Dendritic cell treated with granulocyte-macrophage colony-stimulating factor and Interleukin-4, amounts not matched to agents 40 ng/mL and 50 ng/mL, for 4 days (primary cell): ENCODE results near the gene ALKBH6.

Source experiments
- H3K27ac Mint-ChIP-seq: one replicate; pipeline ENCODE4 v1.8.0; 2022; ENCODE audit warnings: mild to moderate bottlenecking, mixed read lengths
- H3K27me3 Mint-ChIP-seq: one replicate; pipeline ENCODE4 v1.8.0; 2022; ENCODE audit warnings: mild to moderate bottlenecking, mixed read lengths
- H3K36me3 Mint-ChIP-seq: one replicate; pipeline ENCODE4 v1.8.0; 2022; ENCODE audit warnings: low read depth, mixed read lengths
- H3K4me1 Mint-ChIP-seq: one replicate; pipeline ENCODE4 v1.8.0; 2022; ENCODE audit warnings: low read depth, mixed read lengths
- H3K4me3 Mint-ChIP-seq: one replicate; pipeline ENCODE4 v1.8.0; 2022; ENCODE audit warnings: mild to moderate bottlenecking, moderate library complexity, mixed read lengths
- H3K9me3 Mint-ChIP-seq: one replicate; pipeline ENCODE4 v1.8.0; 2022; ENCODE audit warnings: mixed read lengths
- intact Hi-C: fragments of 100-400 bp; cut with micrococcal nuclease; formaldehyde crosslinking; loops from one replicate; pipeline ENCODE4 v1.15.0; 2022

ALKBH6 gene

GRCh38 chr19:36014012-36014924, at the start of gene ALKBH6:
Gene ALKBH6 (minus strand): TSS chr19:36014213. CDS start chr19:36013397, 816 bp downstream.
- Mint-ChIP-seq H3K27ac (peak within 1 kb of the TSS; percentile 98), H3K9me3 (no peaks in the 10 kb centered on the region), H3K4me1 (peaks cover 45% of the 10 kb centered on the region), H3K27me3 (peaks cover 12% of the 10 kb centered on the region), H3K36me3 (peaks cover 24% of the 10 kb centered on the region), H3K4me3 (peak within 1 kb of the TSS; percentile 97)
- intact Hi-C loops: loop anchor here (2.0 kb wide), 1 partner anchor 41 kb away; the partner anchor contains the start of genes THAP8 and WDR62

GRCh38 chr19:36061367-36061766, 47.4 kb upstream of the ALKBH6 start:
- no peaks in the 10 kb centered on the region for H3K27me3 Mint-ChIP-seq
- H3K36me3 Mint-ChIP-seq: no peaks in the 10 kb centered on the region
- no peak overlapping the region for H3K27ac Mint-ChIP-seq
- H3K4me1 Mint-ChIP-seq: peaks cover 17% of the 10 kb centered on the region
- H3K4me3 Mint-ChIP-seq: no peak overlapping the region
- H3K9me3 Mint-ChIP-seq: no peaks in the 10 kb centered on the region
- intact Hi-C loops: loop anchor here (2.0 kb wide), 1 partner anchor 109 kb away; no protein-coding TSS in a partner anchor

GRCh38 chr19:36060430-36060829, 46.4 kb upstream of the ALKBH6 start:
- Mint-ChIP-seq H3K4me1 (peaks cover 25% of the 10 kb centered on the region), H3K9me3 (no peaks in the 10 kb centered on the region), H3K27ac (no peak overlapping the region), H3K4me3 (no peak overlapping the region), H3K36me3 (no peaks in the 10 kb centered on the region), H3K27me3 (no peaks in the 10 kb centered on the region)
- intact Hi-C loops: loop anchor here (2.0 kb wide), 1 partner anchor 110 kb away; no protein-coding TSS in a partner anchor

- intact Hi-C loops: no loop called here
- Mint-ChIP-seq H3K4me1 (peaks cover 20% of the 10 kb centered on the region), H3K36me3 (no peaks in the 10 kb centered on the region), H3K4me3 (no peak overlapping the region), H3K9me3 (no peaks in the 10 kb centered on the region), H3K27ac (no peak overlapping the region), H3K27me3 (no peaks in the 10 kb centered on the region)
These were observed 45.3 kb upstream of the ALKBH6 start for GRCh38 chr19:36059180-36059910.

- Mint-ChIP-seq H3K27me3 (no peaks in the 10 kb centered on the region), H3K9me3 (no peaks in the 10 kb centered on the region), H3K4me1 (peaks cover 24% of the 10 kb centered on the region), H3K36me3 (peaks cover 7% of the 10 kb centered on the region), H3K27ac (no peak overlapping the region), H3K4me3 (no peak overlapping the region)
- intact Hi-C loops: no loop called here
These were observed 44.6 kb upstream of the ALKBH6 start for GRCh38 chr19:36058481-36059179.

GRCh38 chr19:36054733-36055686, 41.0 kb upstream of the ALKBH6 start, which contains the start of gene WDR62:
Gene WDR62 (plus strand): TSS chr19:36054897. CDS start chr19:36054972, 75 bp downstream.
- Mint-ChIP-seq H3K36me3 (peaks cover 21% of the 10 kb centered on the region), H3K4me1 (peaks cover 43% of the 10 kb centered on the region), H3K9me3 (no peaks in the 10 kb centered on the region), H3K4me3 (peak within 1 kb of the TSS; percentile 97), H3K27me3 (no peaks in the 10 kb centered on the region), H3K27ac (peak within 1 kb of the TSS; percentile 89)
- intact Hi-C loops: loop anchor here (1.0 to 5.0 kb wide), 4 partner anchors 40 to 308 kb away; partner anchors contain the start of genes ALKBH6, LIN37, PSENEN and SDHAF1

GRCh38 chr19:36054119-36054732, 40.2 kb upstream of the ALKBH6 start, which contains the start of gene THAP8:
Gene THAP8 (minus strand): TSS chr19:36054285. CDS start chr19:36054217, 68 bp downstream.
- H3K9me3 Mint-ChIP-seq: no peaks in the 10 kb centered on the region
- no peaks in the 10 kb centered on the region for H3K27me3 Mint-ChIP-seq
- H3K4me1 Mint-ChIP-seq: peaks cover 43% of the 10 kb centered on the region
- peak within 1 kb of the TSS; percentile 89 for H3K27ac Mint-ChIP-seq
- peak within 1 kb of the TSS; percentile 97 for H3K4me3 Mint-ChIP-seq
- peaks cover 21% of the 10 kb centered on the region for H3K36me3 Mint-ChIP-seq
- intact Hi-C loops: loop anchor here (1.0 to 5.0 kb wide), 4 partner anchors 39 to 307 kb away; partner anchors contain the start of genes ALKBH6, LIN37, PSENEN and SDHAF1

GRCh38 chr19:36051637-36052036, 37.6 kb upstream of the ALKBH6 start:
- Mint-ChIP-seq H3K4me1 (peaks cover 37% of the 10 kb centered on the region), H3K9me3 (no peaks in the 10 kb centered on the region), H3K27ac (no peak overlapping the region), H3K27me3 (no peaks in the 10 kb centered on the region), H3K36me3 (peaks cover 21% of the 10 kb centered on the region), H3K4me3 (no peak overlapping the region)
- intact Hi-C loops: loop anchor here (5.0 kb wide), 2 partner anchors 54 to 304 kb away; partner anchors contain the start of genes LIN37, PSENEN, SDHAF1 and U2AF1L4

- H3K36me3 Mint-ChIP-seq: peaks cover 21% of the 10 kb centered on the region
- no peaks in the 10 kb centered on the region for H3K9me3 Mint-ChIP-seq
- H3K27me3 Mint-ChIP-seq: no peaks in the 10 kb centered on the region
- H3K27ac Mint-ChIP-seq: no peak overlapping the region
- no peak overlapping the region for H3K4me3 Mint-ChIP-seq
- intact Hi-C loops: loop anchor here (5.0 kb wide), 2 partner anchors 54 to 304 kb away; partner anchors contain the start of genes LIN37, PSENEN, SDHAF1 and U2AF1L4
- H3K4me1 Mint-ChIP-seq: peaks cover 33% of the 10 kb centered on the region
These were observed 37.2 kb upstream of the ALKBH6 start for GRCh38 chr19:36051236-36051635.

GRCh38 chr19:36049080-36049698, 35.2 kb upstream of the ALKBH6 start:
- intact Hi-C loops: no loop called here
- no peaks in the 10 kb centered on the region for H3K27me3 Mint-ChIP-seq
- peaks cover 26% of the 10 kb centered on the region for H3K36me3 Mint-ChIP-seq
- H3K4me3 Mint-ChIP-seq: no peak overlapping the region
- H3K27ac Mint-ChIP-seq: no peak overlapping the region
- peaks cover 23% of the 10 kb centered on the region for H3K4me1 Mint-ChIP-seq
- H3K9me3 Mint-ChIP-seq: no peaks in the 10 kb centered on the region

- Mint-ChIP-seq H3K27me3 (no peaks in the 10 kb centered on the region), H3K36me3 (peaks cover 18% of the 10 kb centered on the region), H3K27ac (no peak overlapping the region), H3K4me1 (peaks cover 14% of the 10 kb centered on the region), H3K4me3 (no peak overlapping the region), H3K9me3 (no peaks in the 10 kb centered on the region)
- intact Hi-C loops: no loop called here
These were observed 33.8 kb upstream of the ALKBH6 start for GRCh38 chr19:36047835-36048234.
